Measurements from ENCODE around the gene TTC32.

DNA sequence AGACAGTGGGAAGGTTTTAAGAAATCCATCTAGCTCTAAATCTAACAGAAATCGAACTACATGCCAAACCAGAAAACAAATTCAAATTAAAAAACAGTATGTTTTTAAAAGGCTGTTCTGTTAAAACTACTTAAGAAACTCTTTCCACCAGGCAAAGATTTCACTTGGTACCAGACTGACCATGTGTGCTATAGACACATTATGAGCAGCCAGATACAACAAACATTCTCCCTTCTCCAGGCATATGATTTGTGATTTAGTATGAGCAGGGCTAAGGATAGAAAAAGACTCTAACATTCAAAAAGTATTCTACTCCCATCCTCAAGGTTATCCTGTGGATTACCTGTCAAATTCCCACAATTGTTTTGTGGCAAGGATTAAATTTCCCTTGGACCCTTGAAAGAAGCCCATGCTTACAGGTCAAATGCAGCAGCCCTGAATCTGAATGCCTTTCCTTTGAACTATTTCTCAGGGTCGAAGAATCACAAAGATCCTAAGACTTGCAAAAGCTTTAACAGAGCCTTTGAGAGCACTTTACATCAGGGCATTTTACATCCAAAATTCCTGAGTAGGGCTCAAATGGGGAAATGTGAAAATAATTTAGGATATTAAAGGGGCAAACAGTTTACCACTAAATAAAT, 42.5 kb upstream of the TTC32 start:
- TF ChIP-seq POLR2A (IDR thresholded peaks at IDR 0.05): no peak
- TF ChIP-seq, protein P1, sequence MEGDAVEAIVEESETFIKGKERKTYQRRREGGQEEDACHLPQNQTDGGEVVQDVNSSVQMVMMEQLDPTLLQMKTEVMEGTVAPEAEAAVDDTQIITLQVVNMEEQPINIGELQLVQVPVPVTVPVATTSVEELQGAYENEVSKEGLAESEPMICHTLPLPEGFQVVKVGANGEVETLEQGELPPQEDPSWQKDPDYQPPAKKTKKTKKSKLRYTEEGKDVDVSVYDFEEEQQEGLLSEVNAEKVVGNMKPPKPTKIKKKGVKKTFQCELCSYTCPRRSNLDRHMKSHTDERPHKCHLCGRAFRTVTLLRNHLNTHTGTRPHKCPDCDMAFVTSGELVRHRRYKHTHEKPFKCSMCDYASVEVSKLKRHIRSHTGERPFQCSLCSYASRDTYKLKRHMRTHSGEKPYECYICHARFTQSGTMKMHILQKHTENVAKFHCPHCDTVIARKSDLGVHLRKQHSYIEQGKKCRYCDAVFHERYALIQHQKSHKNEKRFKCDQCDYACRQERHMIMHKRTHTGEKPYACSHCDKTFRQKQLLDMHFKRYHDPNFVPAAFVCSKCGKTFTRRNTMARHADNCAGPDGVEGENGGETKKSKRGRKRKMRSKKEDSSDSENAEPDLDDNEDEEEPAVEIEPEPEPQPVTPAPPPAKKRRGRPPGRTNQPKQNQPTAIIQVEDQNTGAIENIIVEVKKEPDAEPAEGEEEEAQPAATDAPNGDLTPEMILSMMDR (IDR thresholded peaks at IDR 0.05): no peak
